K562 (cell line): Measurements from ENCODE around the gene PLAC9. TPM values are rescaled to one million over a fixed set of nuclear protein-coding genes. Genes with fewer than 3 reads are reported as not detected.

Experiments used
- AFF4 ChIP-seq: sonication (generic); formaldehyde crosslinking; IDR thresholded peaks from 2 replicates; pipeline ENCODE4 v1.8.0; 2023; ENCODE audit warnings: mild to moderate bottlenecking, missing genetic modification reagents
- ATF7 ChIP-seq: fragments of 450-650 bp; IDR thresholded peaks from 2 replicates; pipeline ENCODE4 v1.7.1; 2014; ENCODE audit warnings: mild to moderate bottlenecking, moderate library complexity
- CREBBP ChIP-seq: IDR thresholded peaks from one replicate; pipeline ENCODE4 v1.6.1; 2012; ENCODE audit warnings: low read depth, mild to moderate bottlenecking, control low read depth, inconsistent platforms, low read length
- FOS ChIP-seq: IDR thresholded peaks from 3 replicates; pipeline ENCODE4 v1.6.1; 2011; ENCODE audit not compliant: insufficient read length; ENCODE audit errors: extremely low read depth
- LEF1 ChIP-seq: fragments of 450-650 bp; IDR thresholded peaks from 2 replicates; pipeline ENCODE4 v1.6.1; 2016; ENCODE audit warnings: mild to moderate bottlenecking
- NBN ChIP-seq: fragments of 450-650 bp; IDR thresholded peaks from 2 replicates; pipeline ENCODE4 v1.6.1; 2016; ENCODE audit warnings: low read depth, mild to moderate bottlenecking
- PBX2 ChIP-seq, 2 experiments: IDR thresholded peaks in 1 of 2; conservative IDR thresholded peaks in 1 of 2; 2 replicates each; pipeline ENCODE4 v1.6.1; 2016; ENCODE audit warnings: low read depth in 2 of 2, mild to moderate bottlenecking in 1 of 2, missing compliant biosample characterization in 1 of 2, missing genetic modification characterization in 1 of 2, moderate library complexity in 1 of 2
- PHF8 ChIP-seq: fragments of 200-600 bp; sonication (generic); IDR thresholded peaks from 2 replicates; pipeline ENCODE4 v1.6.1; 2012; ENCODE audit warnings: mixed run types, mild to moderate bottlenecking, inconsistent platforms, low read length, moderate library complexity, borderline replicate concordance
- POLR2AphosphoS5 ChIP-seq: IDR thresholded peaks from 2 replicates; pipeline ENCODE4 v1.6.1; 2011; ENCODE audit warnings: mild to moderate bottlenecking, low read depth, low read length, moderate library complexity; ENCODE audit not compliant: control insufficient read depth, insufficient read depth
- POLR2G ChIP-seq: fragments of 200-400 bp; formaldehyde crosslinking; IDR thresholded peaks from 2 replicates; pipeline ENCODE4 v1.6.1; 2017; ENCODE audit warnings: low read depth, mild to moderate bottlenecking, antibody characterized with exemption, low read length, moderate library complexity
- RBBP5 ChIP-seq: fragments of 200-600 bp; sonication (generic); IDR thresholded peaks from 2 replicates; pipeline ENCODE4 v1.6.1; 2012; ENCODE audit warnings: borderline replicate concordance, mild to moderate bottlenecking, low read length, control low read depth, inconsistent platforms; ENCODE audit not compliant: insufficient read depth, poor library complexity, severe bottlenecking
- SREBF1 ChIP-seq: fragments of 150-350 bp; IDR thresholded peaks from 2 replicates; pipeline ENCODE4 v1.6.1; 2014; ENCODE audit warnings: antibody characterized with exemption, low read depth, low read length, borderline replicate concordance
- SRSF3 ChIP-seq: fragments of 200-400 bp; formaldehyde crosslinking; IDR thresholded peaks from 2 replicates; pipeline ENCODE4 v1.6.1; 2016; ENCODE audit warnings: mild to moderate bottlenecking, low read length, moderate library complexity; ENCODE audit not compliant: insufficient read depth
- ZBTB5 ChIP-seq: fragments of 450-650 bp; IDR thresholded peaks from 2 replicates; pipeline ENCODE4 v1.6.1; 2017; ENCODE audit warnings: antibody characterized with exemption
- ZC3H8 ChIP-seq: fragments of 450-650 bp; IDR thresholded peaks from 2 replicates; pipeline ENCODE4 v1.6.1; 2017
- ZNF184 ChIP-seq: sonication (generic); formaldehyde crosslinking; IDR thresholded peaks from 2 replicates; pipeline ENCODE4 v1.5.0; 2020; ENCODE audit warnings: missing genetic modification reagents
- ZNF449 ChIP-seq: fragments of 250-450 bp; sonication (Bioruptor Pico); IDR thresholded peaks from 2 replicates; pipeline ENCODE4 v1.8.0; 2022; ENCODE audit warnings: moderate library complexity, mild to moderate bottlenecking, inconsistent platforms
- polyA plus RNA-seq, 8 experiments: library from polyadenylated mRNA; depleted of rRNA in 4 of 8; stranded (reverse) in 5 of 8; unstranded in 3 of 8; fragments of >200 nt; fragmentation: Nextera tagmentation in 2 of 8; fragmentation: Illumina TruSeq in 1 of 8; extraction: Ambion mirVana in 2 of 8; extraction: Trizol in 1 of 8; gene quantifications; 2 replicates each; pipeline versions ENCODE4 v1.2.1 to v1.2.3, GENCODE V29; 2011 to 2014; ENCODE audit warnings: inconsistent platforms in 1 of 8, missing spikeins in 1 of 8
- total RNA-seq, 7 experiments: library from RNA; depleted of rRNA in 6 of 7; stranded (reverse); fragments of >200 nt in 6 of 7; fragmentation: Illumina TruSeq in 2 of 7; extraction: Trizol in 2 of 7; gene quantifications; 2 replicates each; pipeline versions ENCODE4 v1.2.1 to v1.2.3, GENCODE V29; 2011 to 2021; ENCODE audit warnings: low replicate concordance in 1 of 7

The PLAC9 gene
- total and polyA plus RNA-seq, 9 of the 15 experiments (the other 6 are each of a cell fraction or from before 2014, with no cell fraction given) = not detected

GRCh38 chr10:80161321-80162083 is 29.0 kb downstream of the PLAC9 start (continued):
- no peak for TF ChIP-seq PBX2 (CRISPR knock-in tag; IDR thresholded peaks at IDR 0.05; ENCODE audit: low read depth)
- no peak for TF ChIP-seq PBX2 (tag; conservative IDR thresholded peaks at IDR 0.05; ENCODE audit: low read depth)
- TF ChIP-seq CREBBP = no peak
- TF ChIP-seq ZBTB5 = no peak
- TF ChIP-seq RBBP5 = no peak
- no peak for TF ChIP-seq SREBF1
- TF ChIP-seq AFF4 (CRISPR knock-in tag) = no peak
- no peak for TF ChIP-seq ZC3H8
- TF ChIP-seq ZNF184 = no peak
- no peak for TF ChIP-seq FOS
- no peak for TF ChIP-seq PHF8
- TF ChIP-seq SRSF3 = no peak
- TF ChIP-seq NBN = no peak
- no peak for TF ChIP-seq ATF7
- no peak for TF ChIP-seq POLR2AphosphoS5
- TF ChIP-seq ZNF449 (CRISPR knock-in tag) = no peak
- TF ChIP-seq POLR2G = 0 out of 2 replicates have a peak, but pooled peaks have one; percentile 25
- no peak for TF ChIP-seq LEF1
